NCI-H128 (cell line): ENCODE data around the gene AKAP13.
A peak's percentile ranks its signal among the peaks of the same experiment; 100 is the strongest.

Experiments used
- DNase-seq: peaks from one replicate; lab custom pipeline; 2025; ENCODE audit not compliant: unreplicated experiment; lab: John Stamatoyannopoulos, UW

The AKAP13 gene

DNA sequence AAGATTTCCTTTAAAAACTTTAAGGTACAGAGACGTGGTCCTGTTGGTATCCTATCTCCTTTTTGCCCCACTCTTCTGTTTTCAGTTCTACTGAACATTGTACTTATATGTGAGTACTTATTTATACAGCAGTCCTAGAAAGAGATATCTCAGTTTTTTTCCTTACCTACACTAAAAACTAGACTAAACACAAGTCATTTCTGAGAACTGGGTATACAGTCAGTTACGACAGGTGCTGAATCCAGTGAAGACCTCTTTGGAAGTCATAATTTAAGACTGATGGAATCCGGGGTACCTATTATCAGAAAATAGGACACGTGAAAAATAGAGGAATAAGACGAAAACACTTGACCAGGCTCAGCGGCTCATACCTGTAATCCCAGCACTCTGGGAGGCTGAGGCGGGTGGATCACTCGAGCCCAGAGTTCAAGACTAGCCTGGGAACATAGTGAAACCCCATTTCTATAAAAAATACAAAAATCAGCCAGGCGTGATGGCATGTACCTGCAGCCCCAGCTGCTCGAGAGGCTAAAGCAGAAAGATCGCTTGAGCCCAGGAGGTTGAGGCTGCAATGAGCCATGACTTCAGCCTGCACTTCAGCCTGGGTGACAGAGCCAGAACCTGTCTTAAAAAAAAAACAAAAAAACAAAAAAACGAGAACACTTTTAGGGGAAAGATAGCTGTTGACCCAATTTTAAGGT is 338.0 kb downstream of the AKAP13 start:
- DNase-seq: no peak

DNA sequence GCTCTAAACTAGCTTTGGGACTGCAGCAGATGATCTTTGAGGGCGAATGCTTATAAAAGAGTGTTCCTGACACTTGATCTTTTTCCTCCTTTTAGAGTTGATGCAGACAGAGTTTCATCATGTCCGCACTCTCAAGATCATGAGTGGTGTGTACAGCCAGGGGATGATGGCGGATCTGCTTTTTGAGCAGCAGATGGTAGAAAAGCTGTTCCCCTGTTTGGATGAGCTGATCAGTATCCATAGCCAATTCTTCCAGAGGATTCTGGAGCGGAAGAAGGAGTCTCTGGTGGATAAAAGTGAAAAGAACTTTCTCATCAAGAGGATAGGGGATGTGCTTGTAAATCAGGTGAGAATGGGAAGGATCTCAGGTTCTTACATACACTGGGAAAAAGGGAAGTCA is 338.6 kb downstream of the AKAP13 start:
- DNase-seq: no peak

GRCh38 chr15:85722374-85723152 is 342.2 kb downstream of the AKAP13 start:
- no peak for DNase-seq

GRCh38 chr15:85723960-85724945 is 343.9 kb downstream of the AKAP13 start:
- DNase-seq: no peak

- no peak for DNase-seq
Observed at GRCh38 chr15:85725019-85725418, 344.6 kb downstream of the AKAP13 start.

DNA sequence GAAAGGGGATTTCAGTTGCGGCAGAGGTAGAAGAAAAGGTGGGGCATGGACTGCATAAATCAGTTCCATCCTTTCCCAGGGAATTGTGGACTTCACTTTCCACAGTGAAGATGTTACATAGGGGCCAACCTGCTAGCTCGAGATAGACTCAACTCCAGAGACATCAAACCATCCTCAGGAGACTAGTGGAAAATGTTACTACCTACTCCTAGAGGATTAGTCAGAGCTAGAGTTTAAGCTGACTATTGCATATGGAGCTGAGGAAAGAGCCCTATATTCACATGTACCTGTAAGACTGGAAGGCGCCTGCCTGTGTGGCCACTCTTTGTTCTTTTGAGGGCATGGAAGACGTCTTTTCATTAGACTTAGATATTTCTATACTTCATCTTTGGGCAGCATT is 345.2 kb downstream of the AKAP13 start:
- no peak for DNase-seq

DNA sequence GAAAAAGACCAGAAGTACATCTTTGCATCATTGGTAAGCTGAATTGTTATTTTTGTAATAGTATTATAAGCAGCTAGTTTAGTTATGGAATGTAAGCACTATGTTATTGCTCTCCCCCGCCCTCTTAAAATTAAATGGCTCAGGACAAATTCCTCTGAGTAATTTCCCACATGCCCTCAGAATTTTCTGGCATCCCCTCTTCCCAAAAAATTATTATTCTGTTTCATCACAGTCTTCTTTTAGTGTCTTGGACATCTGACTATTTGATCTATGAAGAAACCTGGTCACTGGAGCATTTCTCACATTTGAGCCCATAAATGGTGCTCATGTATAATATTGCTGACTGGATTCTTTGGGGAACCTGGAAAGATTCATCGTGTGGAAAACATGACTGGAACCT is 346.1 kb downstream of the AKAP13 start:
- DNase-seq: no peak

- no peak for DNase-seq
Observed at GRCh38 chr15:85727068-85727467, 346.7 kb downstream of the AKAP13 start.

DNA sequence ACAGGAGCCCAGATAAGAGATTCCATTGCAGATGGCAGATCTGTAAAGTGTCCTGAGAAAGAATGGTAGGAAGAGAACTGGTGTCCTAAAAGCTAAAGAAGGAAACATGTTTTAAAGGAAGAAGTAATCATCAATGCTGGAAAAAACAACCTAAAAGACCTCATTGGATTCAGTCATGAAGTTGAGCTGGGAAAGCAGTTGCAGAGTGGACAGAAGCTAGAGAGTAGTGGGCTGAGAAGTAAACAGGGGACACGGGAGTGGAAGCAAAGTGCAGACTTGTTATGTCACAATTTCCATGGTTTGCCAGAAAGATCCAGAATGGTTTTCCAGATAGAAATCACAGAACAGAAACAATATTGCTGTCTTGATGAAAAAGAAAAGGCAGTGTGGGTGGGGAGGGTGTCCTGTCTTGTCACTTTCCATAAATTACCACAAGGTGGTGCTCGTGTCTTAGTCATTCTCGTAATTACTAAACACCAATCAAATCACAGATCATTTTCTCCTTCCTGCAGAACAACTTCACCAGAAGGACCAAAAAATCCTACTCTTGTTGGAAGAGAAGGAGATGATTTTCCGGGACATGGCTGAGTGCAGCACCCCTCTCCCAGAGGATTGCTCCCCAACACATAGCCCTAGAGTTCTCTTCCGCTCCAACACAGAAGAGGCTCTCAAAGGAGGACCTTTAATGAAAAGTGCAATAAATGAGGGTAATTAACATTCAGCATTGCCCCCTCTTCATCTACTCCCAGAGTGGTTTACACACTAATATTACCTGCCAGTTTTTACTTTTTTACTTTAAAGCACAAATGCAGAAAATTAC is 349.8 kb downstream of the AKAP13 start:
- DNase-seq: peak; percentile 2

- no peak for DNase-seq
Observed at GRCh38 chr15:85733416-85733815, 353.0 kb downstream of the AKAP13 start.

DNA sequence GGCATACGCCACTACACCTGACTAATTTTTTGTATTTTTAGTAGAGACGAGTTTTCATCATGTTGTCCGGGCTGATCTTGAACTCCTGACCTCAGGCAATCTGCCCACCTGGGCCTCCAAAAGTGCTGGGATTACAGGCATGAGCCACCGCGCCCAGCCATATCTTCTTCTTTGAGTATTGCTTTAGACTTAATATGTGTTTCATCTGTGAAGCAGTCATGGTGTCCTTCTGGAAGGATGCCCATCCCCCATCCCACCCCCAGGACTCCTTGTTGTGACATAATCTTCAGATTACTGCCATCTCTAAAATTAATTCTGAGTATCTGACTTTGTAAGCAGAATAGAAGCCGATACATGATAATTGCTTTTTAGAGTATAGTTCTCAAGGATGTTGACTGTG is 356.7 kb downstream of the AKAP13 start:
- DNase-seq: no peak

DNA sequence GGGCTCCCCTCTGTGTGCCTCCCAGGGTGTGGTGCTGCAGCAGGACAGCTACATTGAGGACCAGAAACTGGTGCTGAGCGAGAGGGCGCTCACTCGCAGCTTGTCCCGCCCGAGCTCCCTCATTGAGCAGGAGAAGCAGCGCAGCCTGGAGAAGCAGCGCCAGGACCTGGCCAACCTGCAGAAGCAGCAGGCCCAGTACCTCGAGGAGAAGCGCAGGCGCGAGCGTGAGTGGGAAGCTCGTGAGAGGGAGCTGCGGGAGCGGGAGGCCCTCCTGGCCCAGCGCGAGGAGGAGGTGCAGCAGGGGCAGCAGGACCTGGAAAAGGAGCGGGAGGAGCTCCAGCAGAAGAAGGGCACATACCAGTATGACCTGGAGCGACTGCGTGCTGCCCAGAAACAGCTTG is 360.6 kb downstream of the AKAP13 start:
- no peak for DNase-seq

GRCh38 chr15:85741662-85742061 is 361.3 kb downstream of the AKAP13 start:
- no peak for DNase-seq

GRCh38 chr15:85742186-85742821 is 361.9 kb downstream of the AKAP13 start:
- DNase-seq: no peak

- DNase-seq: peak; percentile 31
Observed at GRCh38 chr15:85743392-85744055, 363.1 kb downstream of the AKAP13 start.

DNA sequence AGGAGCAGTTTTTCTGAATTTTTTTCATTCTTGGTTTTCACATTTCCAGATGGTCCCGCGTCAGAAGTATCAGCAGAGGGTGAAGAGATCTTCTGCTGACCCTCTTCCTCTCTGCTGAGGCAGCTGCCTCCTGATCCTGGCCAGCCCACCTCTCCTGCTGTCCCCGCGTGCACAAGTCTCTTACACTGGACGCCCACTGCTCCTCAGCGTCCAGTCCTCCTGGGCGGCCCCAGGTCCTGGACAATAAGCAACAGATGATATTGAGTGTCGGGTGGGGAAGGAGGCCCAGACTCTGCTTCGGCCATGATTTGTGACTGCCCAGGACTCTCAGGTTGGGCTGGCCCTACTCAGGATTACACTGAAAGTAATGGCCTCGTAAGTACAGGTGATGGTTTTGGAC is 364.2 kb downstream of the AKAP13 start:
- DNase-seq: no peak

- DNase-seq: no peak
Observed at GRCh38 chr15:85745023-85745422, 364.6 kb downstream of the AKAP13 start.

DNA sequence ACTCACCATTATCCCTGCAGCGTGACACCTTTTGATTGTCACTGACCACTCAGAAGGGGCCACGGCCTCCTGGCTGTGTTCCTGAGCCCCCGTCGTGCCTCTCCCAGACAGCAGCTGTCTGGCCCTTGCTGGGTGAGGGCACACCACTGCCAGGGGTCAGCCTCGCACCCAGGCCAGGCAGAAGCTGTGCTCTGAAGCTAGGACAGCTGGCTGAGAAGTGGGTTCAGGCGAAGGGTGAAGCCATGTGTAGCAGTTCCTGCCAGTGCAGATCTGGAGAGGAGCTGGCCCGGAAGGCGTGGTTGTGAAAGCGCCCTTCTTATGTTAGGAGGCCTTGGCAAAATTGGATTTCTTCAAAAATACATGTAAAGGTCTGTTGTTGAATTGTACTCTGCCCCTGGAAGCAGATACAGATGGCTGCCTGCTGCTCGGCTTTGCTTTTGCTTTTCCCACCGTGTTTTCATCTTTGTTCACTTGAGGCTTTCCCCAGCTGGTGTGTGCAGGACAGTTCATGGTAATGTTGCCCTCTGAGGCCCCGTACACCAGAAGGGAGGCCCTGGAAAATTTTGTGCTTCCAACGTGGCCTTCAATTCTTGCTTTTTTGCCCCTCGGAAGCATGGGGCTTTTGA is 365.2 kb downstream of the AKAP13 start:
- no peak for DNase-seq

GRCh38 chr15:85746641-85747040 is 366.2 kb downstream of the AKAP13 start:
- DNase-seq: no peak
